IMR-90 (cell line): ENCODE measurements around the gene RAPH1. TPM values are rescaled to one million over a fixed set of nuclear protein-coding genes. Genes with fewer than 3 reads are reported as not detected.

ENCODE experiments used
- ATAC-seq: fragments of 200-7000 bp; cut with Tn5 transposase; 2 replicates; pipeline ENCODE4 v1.9.1; 2020; ENCODE audit warnings: low read depth, mild to moderate bottlenecking, moderate library complexity
- BruUV-seq: library from RNA; stranded (reverse); fragments of 400-500 nt; replicated peaks from 2 replicates; lab custom pipeline; 2021; lab: Mats Ljungman, UMichigan
- CTCF ChIA-PET: fragments of 300-600 bp; formaldehyde crosslinking; extraction: SDS; loops from one replicate; lab custom pipeline; 2021; ENCODE audit warnings: antibody characterized with exemption; lab: Yijun Ruan, JAX
- POLR2A ChIA-PET: fragments of 300-600 bp; sonication (Branson Sonifier 250); formaldehyde crosslinking; loops from one replicate; lab custom pipeline; 2022; ENCODE audit warnings: antibody characterized with exemption; ENCODE audit not compliant: unreplicated experiment; lab: Charles Lee
- DNase-seq: peaks from one replicate; pipeline ENCODE4 v3.0.0; 2013
- H2AFZ ChIP-seq: replicated peaks from 2 replicates; pipeline ENCODE3; 2013; ENCODE audit warnings: low read length, mild to moderate bottlenecking; ENCODE audit not compliant: poor library complexity
- H2AK5ac ChIP-seq: 2 replicates; pipeline ENCODE4 v1.6.1; 2013; ENCODE audit warnings: low read depth, low read length, inconsistent platforms
- H2AK9ac ChIP-seq: replicated peaks from 2 replicates; pipeline ENCODE3; 2013; ENCODE audit warnings: mild to moderate bottlenecking, low read depth, low read length, moderate library complexity; ENCODE audit not compliant: poor library complexity
- H2BK120ac ChIP-seq: 2 replicates; pipeline ENCODE4 v1.6.1; 2013; ENCODE audit warnings: low read depth, low read length, inconsistent platforms
- H2BK15ac ChIP-seq: 3 replicates; pipeline ENCODE4 v1.6.1; 2013; ENCODE audit warnings: low read depth, low read length, inconsistent platforms
- H2BK20ac ChIP-seq: 2 replicates; pipeline ENCODE4 v1.6.1; 2013; ENCODE audit warnings: low read depth, mild to moderate bottlenecking, inconsistent platforms, low read length, moderate library complexity
- H2BK5ac ChIP-seq: 2 replicates; pipeline ENCODE4 v1.6.1; 2013; ENCODE audit warnings: mild to moderate bottlenecking, low read depth, low read length, inconsistent platforms; ENCODE audit not compliant: poor library complexity, severe bottlenecking
- H3K14ac ChIP-seq: replicated peaks from 2 replicates; pipeline ENCODE4 v1.6.1; 2013; ENCODE audit warnings: low read depth, low read length, inconsistent platforms
- H3K18ac ChIP-seq: 2 replicates; pipeline ENCODE4 v1.6.1; 2013; ENCODE audit warnings: low read depth, low read length, control low read depth
- H3K23ac ChIP-seq: 2 replicates; pipeline ENCODE4 v1.6.1; 2013; ENCODE audit warnings: low read depth, low read length, inconsistent platforms
- H3K27ac ChIP-seq: 2 replicates; pipeline ENCODE4 v1.5.1; 2013; ENCODE audit warnings: mild to moderate bottlenecking, control low read depth, low read length; ENCODE audit not compliant: insufficient read depth
- H3K27me3 ChIP-seq: 2 replicates; pipeline ENCODE4 v1.6.1; 2013; ENCODE audit warnings: low read length; ENCODE audit not compliant: control insufficient read depth, insufficient read depth
- H3K36me3 ChIP-seq: 2 replicates; pipeline ENCODE4 v1.6.1; 2013; ENCODE audit warnings: low read length, mixed read lengths; ENCODE audit not compliant: control insufficient read depth, insufficient read depth
- H3K4ac ChIP-seq: 2 replicates; pipeline ENCODE4 v1.6.1; 2013; ENCODE audit warnings: low read depth, low read length, inconsistent platforms
- H3K4me1 ChIP-seq: 2 replicates; pipeline ENCODE4 v1.6.1; 2013; ENCODE audit warnings: low read length, mixed read lengths; ENCODE audit not compliant: control insufficient read depth, insufficient read depth
- H3K4me2 ChIP-seq: 2 replicates; pipeline ENCODE4 v1.6.1; 2013; ENCODE audit warnings: low read depth, mild to moderate bottlenecking, control low read depth, low read length, moderate library complexity
- H3K4me3 ChIP-seq: 2 replicates; pipeline ENCODE4 v1.5.1; 2013; ENCODE audit warnings: low read depth, mild to moderate bottlenecking, control low read depth, low read length, moderate library complexity; ENCODE audit not compliant: insufficient read depth
- H3K56ac ChIP-seq: 2 replicates; pipeline ENCODE4 v1.6.1; 2013; ENCODE audit warnings: low read length, inconsistent platforms; ENCODE audit not compliant: insufficient read depth; ENCODE audit errors: extremely low read depth
- H3K79me1 ChIP-seq, 2 experiments: 2 replicates each; pipeline ENCODE4 v1.6.1; 2013; ENCODE audit warnings: low read length in 2 of 2, inconsistent platforms in 1 of 2, low read depth in 1 of 2
- H3K9ac ChIP-seq: 2 replicates; pipeline ENCODE4 v1.6.1; 2013; ENCODE audit warnings: low read depth, low read length, control low read depth
- H3K9me1 ChIP-seq: 2 replicates; pipeline ENCODE4 v1.6.1; 2013; ENCODE audit warnings: low read length, inconsistent platforms; ENCODE audit not compliant: insufficient read depth
- H3K9me3 ChIP-seq: 2 replicates; pipeline ENCODE4 v1.6.1; 2013; ENCODE audit warnings: low read length; ENCODE audit not compliant: control insufficient read depth, insufficient read depth
- H4K20me1 ChIP-seq: 2 replicates; pipeline ENCODE4 v1.6.1; 2013; ENCODE audit warnings: low read length, inconsistent platforms; ENCODE audit not compliant: insufficient read depth
- H4K5ac ChIP-seq: 2 replicates; pipeline ENCODE4 v1.6.1; 2013; ENCODE audit warnings: mild to moderate bottlenecking, low read depth, low read length, control low read depth
- H4K8ac ChIP-seq, 2 experiments: 2 replicates each; pipeline ENCODE4 v1.6.1; 2013; ENCODE audit warnings: low read depth in 2 of 2, low read length in 2 of 2, control low read depth in 1 of 2, inconsistent platforms in 1 of 2
- H4K91ac ChIP-seq: 2 replicates; pipeline ENCODE4 v1.6.1; 2013; ENCODE audit warnings: low read depth, low read length, inconsistent platforms; ENCODE audit not compliant: insufficient read depth
- POLR2A ChIP-seq: IDR thresholded peaks from 2 replicates; pipeline ENCODE4 v1.6.1; 2012; ENCODE audit warnings: mild to moderate bottlenecking, low read depth, low read length
- RCOR1 ChIP-seq: IDR thresholded peaks from 2 replicates; pipeline ENCODE4 v1.6.1; 2012; ENCODE audit warnings: mild to moderate bottlenecking, low read length, improper control_type of control experiment; ENCODE audit not compliant: insufficient replicate concordance
- WGBS, 2 experiments: methylation state at CpG; one replicate each; pipeline versions ENCODE4 v1.1.5 to v1.1.7; 2013; ENCODE audit warnings: missing lambda C conversion rate in 2 of 2; ENCODE audit not compliant: insufficient read length in 1 of 2; ENCODE audit errors: extremely low coverage in 2 of 2; 5-methylcytosine and 5-hydroxymethylcytosine counted together
- dilution Hi-C: fragments of 300-500 bp; cut with HindIII; formaldehyde crosslinking; loops from one replicate; pipeline ENCODE4 v1.14.3; 2018; ENCODE audit warnings: low sequenced_read_pairs; ENCODE audit not compliant: unreplicated experiment
- in situ Hi-C: fragments of 300-500 bp; cut with MboI; formaldehyde crosslinking; loops from 3 replicates; pipeline ENCODE4 v1.14.3; 2019; ENCODE audit warnings: low sequenced_read_pairs, inconsistent platforms, mixed read lengths
- intact Hi-C: fragments of 100-400 bp; cut with micrococcal nuclease; formaldehyde crosslinking; loops from 2 replicates; pipeline ENCODE4 v1.10.0; 2022
- polyA plus RNA-seq, 3 experiments: library from polyadenylated mRNA; depleted of rRNA; stranded (reverse); fragments of >200 nt; gene quantifications; 2 replicates each; pipeline ENCODE4 v1.2.3, GENCODE V29; 2012; ENCODE audit warnings: low replicate concordance in 1 of 3
- total RNA-seq: library from RNA; depleted of rRNA; stranded (reverse); fragments of >200 nt; gene quantifications from 2 replicates; pipeline ENCODE4 v1.2.3, GENCODE V29; 2012
- TF ChIP-seq, protein P1 (sequence below): fragments of 150-350 bp; IDR thresholded peaks from 2 replicates; pipeline ENCODE4 v1.6.1; 2016; ENCODE audit warnings: low read depth, mild to moderate bottlenecking, low read length, moderate library complexity, borderline replicate concordance
- TF ChIP-seq, protein P2 (sequence below): fragments of 150-350 bp; IDR thresholded peaks from 2 replicates; pipeline ENCODE4 v1.6.1; 2017; ENCODE audit warnings: mild to moderate bottlenecking, antibody characterized with exemption, low read length, low read depth

The RAPH1 gene
- total and polyA plus RNA-seq, 2 of the 4 experiments (the other 2 are of a cell fraction) = 7.5 to 15.1 TPM

DNA sequence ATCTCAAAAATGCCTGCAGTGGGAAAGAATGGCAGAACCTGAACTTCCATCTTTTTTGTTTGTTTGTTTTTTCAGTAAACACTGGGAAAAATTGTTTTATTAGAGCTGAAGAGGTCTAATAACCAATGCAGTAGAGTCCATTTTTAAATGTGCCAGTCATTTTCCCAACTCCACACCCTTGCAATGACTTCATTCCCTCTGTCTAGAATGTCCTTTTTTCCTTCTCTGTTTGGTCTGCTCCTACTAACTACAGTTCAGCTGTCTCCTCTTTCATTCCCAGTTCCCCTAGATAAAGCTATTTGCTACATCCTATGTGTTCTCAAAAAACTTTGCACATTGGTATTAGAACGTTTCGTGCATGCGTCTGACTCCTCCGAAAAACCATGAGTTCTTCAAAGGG lies 9.3 kb upstream of the RAPH1 start:
- POLR2A ChIA-PET = no interaction called here
- Histone ChIP-seq H4K8ac (no peak overlapping the region), H4K5ac (no peak overlapping the region), H2BK120ac (no peak overlapping the region), H3K79me1 (no peaks in the 10 kb centered on the region), H4K20me1 (no peaks in the 10 kb centered on the region), H3K27me3 (peaks cover 1% of the 10 kb centered on the region; the same call in 1 of the 2 replicates), H2BK5ac (no peak overlapping the region), H2AFZ (no peak overlapping the region), H3K9ac (no peak overlapping the region), H3K4me3 (no peak overlapping the region), H3K9me3 (no peaks in the 10 kb centered on the region), H3K23ac (no peak overlapping the region), H3K4me1 (no peaks in the 10 kb centered on the region), H4K91ac (no peak overlapping the region), H2BK20ac (no peak overlapping the region), H2AK5ac (no peak overlapping the region), H3K9me1 (no peaks in the 10 kb centered on the region), H3K4me2 (no peak overlapping the region), H3K27ac (no peak overlapping the region), H3K56ac (no peak overlapping the region), H3K36me3 (no peaks in the 10 kb centered on the region), H2AK9ac (no peak overlapping the region), H3K4ac (no peak overlapping the region), H2BK15ac (no peak overlapping the region), H3K18ac (no peak overlapping the region), H3K14ac (no peak overlapping the region)
- dilution Hi-C loops = no loop called here
- DNase-seq (no peak), ATAC-seq (no peak)
- in situ Hi-C loops = no loop called here
- TF ChIP-seq POLR2A (no peak), RCOR1 (no peak)
- TF ChIP-seq, protein P1, sequence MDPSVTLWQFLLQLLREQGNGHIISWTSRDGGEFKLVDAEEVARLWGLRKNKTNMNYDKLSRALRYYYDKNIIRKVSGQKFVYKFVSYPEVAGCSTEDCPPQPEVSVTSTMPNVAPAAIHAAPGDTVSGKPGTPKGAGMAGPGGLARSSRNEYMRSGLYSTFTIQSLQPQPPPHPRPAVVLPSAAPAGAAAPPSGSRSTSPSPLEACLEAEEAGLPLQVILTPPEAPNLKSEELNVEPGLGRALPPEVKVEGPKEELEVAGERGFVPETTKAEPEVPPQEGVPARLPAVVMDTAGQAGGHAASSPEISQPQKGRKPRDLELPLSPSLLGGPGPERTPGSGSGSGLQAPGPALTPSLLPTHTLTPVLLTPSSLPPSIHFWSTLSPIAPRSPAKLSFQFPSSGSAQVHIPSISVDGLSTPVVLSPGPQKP = no peak
- TF ChIP-seq, protein P2, sequence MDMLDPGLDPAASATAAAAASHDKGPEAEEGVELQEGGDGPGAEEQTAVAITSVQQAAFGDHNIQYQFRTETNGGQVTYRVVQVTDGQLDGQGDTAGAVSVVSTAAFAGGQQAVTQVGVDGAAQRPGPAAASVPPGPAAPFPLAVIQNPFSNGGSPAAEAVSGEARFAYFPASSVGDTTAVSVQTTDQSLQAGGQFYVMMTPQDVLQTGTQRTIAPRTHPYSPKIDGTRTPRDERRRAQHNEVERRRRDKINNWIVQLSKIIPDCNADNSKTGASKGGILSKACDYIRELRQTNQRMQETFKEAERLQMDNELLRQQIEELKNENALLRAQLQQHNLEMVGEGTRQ = no peak
- WGBS, 2 experiments = no CpG with 5 or more reads among the region's 4 CpGs
- no TSS peak for BruUV-seq
- intact Hi-C loops = no loop called here
- CTCF ChIA-PET = no interaction called here
